ENCODE measurements around the gene TYROBP.
"Not testable (repeated sequence)": the region's sequence is repeated elsewhere in the genome, so short reads cannot be mapped to it uniquely, and the experiment has no call there.

TYROBP gene

GRCh38 chr19:35879068-35879467 lies 29.0 kb downstream of the TYROBP start:
- Mint-ChIP-seq H3K36me3 (peaks cover 9% of the 10 kb centered on the region), H3K27ac (no peak overlapping the region), H3K4me1 (peaks cover 9% of the 10 kb centered on the region), H3K9me3 (no peaks in the 10 kb centered on the region), H3K4me3 (no peak overlapping the region)
- DNase-seq (ENCODE audit: low spot score in 2 of 2) (no peak), ATAC-seq (no peak)

DNA sequence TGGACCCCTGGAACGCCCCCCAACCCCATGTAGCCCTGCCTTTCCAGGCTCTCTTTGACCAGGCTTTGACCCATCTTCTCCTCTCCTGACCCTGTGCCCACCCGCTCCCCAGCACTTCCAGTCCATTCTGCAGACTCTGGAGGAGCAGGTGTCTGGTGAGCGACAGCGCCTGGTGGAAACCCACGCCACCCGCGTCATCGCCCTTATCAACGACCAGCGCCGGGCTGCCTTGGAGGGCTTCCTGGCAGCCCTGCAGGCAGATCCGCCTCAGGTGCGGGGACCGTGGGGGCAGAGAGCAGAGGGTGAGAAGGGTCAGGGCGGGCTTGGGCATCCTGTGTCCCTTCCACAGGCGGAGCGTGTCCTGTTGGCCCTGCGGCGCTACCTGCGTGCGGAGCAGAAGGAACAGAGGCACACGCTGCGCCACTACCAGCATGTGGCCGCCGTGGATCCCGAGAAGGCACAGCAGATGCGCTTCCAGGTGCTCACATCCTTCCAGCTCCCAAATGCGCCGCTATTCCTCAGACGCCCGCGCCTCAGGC lies 33.6 kb downstream of the TYROBP start:
- ATAC-seq (no peak), DNase-seq (ENCODE audit: low spot score in 2 of 2) (no peak)
- Mint-ChIP-seq H3K4me3 (no peak overlapping the region), H3K9me3 (no peaks in the 10 kb centered on the region), H3K4me1 (peaks cover 11% of the 10 kb centered on the region), H3K36me3 (peaks cover 1% of the 10 kb centered on the region), H3K27ac (no peak overlapping the region)

DNA sequence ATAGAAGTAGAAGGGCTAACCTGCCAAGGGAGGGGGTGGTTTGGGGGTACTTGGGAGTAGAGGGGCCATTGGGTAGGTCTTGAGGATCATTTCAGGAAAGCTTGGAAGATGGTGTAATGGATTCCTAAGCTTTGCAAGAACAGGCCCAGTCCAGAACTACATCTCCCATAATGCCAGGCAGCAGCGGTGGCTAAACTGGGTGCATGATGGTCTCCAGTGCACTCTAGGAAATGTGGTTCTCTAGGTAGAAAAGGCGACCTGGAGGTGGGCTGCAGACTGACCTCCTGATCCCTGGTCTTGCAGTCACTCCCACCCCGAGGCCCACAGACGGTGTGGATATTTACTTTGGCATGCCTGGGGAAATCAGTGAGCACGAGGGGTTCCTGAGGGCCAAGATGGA lies 35.9 kb downstream of the TYROBP start:
- Mint-ChIP-seq H3K4me1 (peaks cover 25% of the 10 kb centered on the region), H3K4me3 (no peak overlapping the region), H3K27ac (no peak overlapping the region), H3K9me3 (no peaks in the 10 kb centered on the region), H3K36me3 (no peaks in the 10 kb centered on the region)
- DNase-seq (ENCODE audit: low spot score in 2 of 2) (no peak), ATAC-seq (no peak)

- no peaks in the 10 kb centered on the region for H3K9me3 Mint-ChIP-seq
- ATAC-seq (no peak), DNase-seq (ENCODE audit: low spot score in 2 of 2) (no peak)
- no peaks in the 10 kb centered on the region for H3K36me3 Mint-ChIP-seq
- no peak overlapping the region for H3K27ac Mint-ChIP-seq
- peaks cover 25% of the 10 kb centered on the region for H3K4me1 Mint-ChIP-seq
- no peak overlapping the region for H3K4me3 Mint-ChIP-seq
These were observed 36.5 kb downstream of the TYROBP start for GRCh38 chr19:35871611-35872010.

- Mint-ChIP-seq H3K4me3 (no peak overlapping the region), H3K9me3 (no peaks in the 10 kb centered on the region), H3K27ac (no peak overlapping the region), H3K36me3 (no peaks in the 10 kb centered on the region), H3K4me1 (peaks cover 25% of the 10 kb centered on the region)
- ATAC-seq (no peak), DNase-seq (ENCODE audit: low spot score in 2 of 2) (no peak)
These were observed 37.3 kb downstream of the TYROBP start for GRCh38 chr19:35870798-35871197.

- H3K36me3 Mint-ChIP-seq; H3K9me3 Mint-ChIP-seq; ATAC-seq; DNase-seq (ENCODE audit: low spot score in 2 of 2); H3K27ac Mint-ChIP-seq: not testable (repeated sequence)
- Mint-ChIP-seq H3K4me1 (peaks cover 25% of the 10 kb centered on the region), H3K4me3 (peak overlapping the region; percentile 66)
These were observed 37.9 kb downstream of the TYROBP start for GRCh38 chr19:35870124-35870736.

GRCh38 chr19:35869327-35870123 lies 38.6 kb downstream of the TYROBP start:
- Mint-ChIP-seq H3K27ac (no peak overlapping the region), H3K4me3 (peak overlapping the region; percentile 66), H3K36me3 (no peaks in the 10 kb centered on the region), H3K9me3 (no peaks in the 10 kb centered on the region), H3K4me1 (peaks cover 25% of the 10 kb centered on the region)
- DNase-seq (ENCODE audit: low spot score in 2 of 2) (peak; percentile 65 to 90), ATAC-seq (peak; percentile 89)

- ATAC-seq: no peak
- Mint-ChIP-seq H3K4me1 (peaks cover 25% of the 10 kb centered on the region), H3K4me3 (peak overlapping the region; percentile 66), H3K36me3 (no peaks in the 10 kb centered on the region), H3K9me3 (no peaks in the 10 kb centered on the region), H3K27ac (no peak overlapping the region)
- no peak for DNase-seq (ENCODE audit: low spot score in 2 of 2)
These were observed 39.2 kb downstream of the TYROBP start for GRCh38 chr19:35868823-35869326.

- H3K27ac Mint-ChIP-seq: no peak within 1 kb of the TSS
- ATAC-seq (peak; percentile 79), DNase-seq (ENCODE audit: low spot score in 2 of 2) (peak; percentile 68 to 74)
- H3K4me1 Mint-ChIP-seq: peaks cover 25% of the 10 kb centered on the region
- no peaks in the 10 kb centered on the region for H3K36me3 Mint-ChIP-seq
- peak within 1 kb of the TSS; percentile 66 for H3K4me3 Mint-ChIP-seq
- no peaks in the 10 kb centered on the region for H3K9me3 Mint-ChIP-seq
These were observed 39.8 kb downstream of the TYROBP start, which contains the start of gene APLP1 for GRCh38 chr19:35868172-35868822. APLP1 (plus strand) TSS chr19:35868574; CDS start chr19:35868637, 63 bp downstream.

DNA sequence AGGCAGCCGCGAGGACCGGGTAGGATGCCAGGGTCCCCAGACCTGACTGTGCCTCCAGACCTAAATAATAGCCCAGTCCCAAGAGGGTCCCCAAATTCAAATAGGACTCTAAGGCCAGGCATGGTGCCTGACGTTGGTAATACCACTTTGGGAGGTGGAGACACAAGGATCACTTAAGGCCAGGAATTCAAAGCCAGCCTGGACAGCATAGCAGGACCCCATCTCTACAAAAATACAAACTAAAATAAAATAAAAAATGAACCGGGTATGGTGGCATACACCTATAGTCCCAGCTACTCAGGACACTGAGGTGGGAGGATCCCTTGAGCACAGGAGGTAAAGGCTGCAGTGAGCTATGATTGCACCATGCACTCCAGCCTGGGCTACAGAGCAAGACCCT lies 45.1 kb downstream of the TYROBP start:
- H3K4me1 Mint-ChIP-seq: peaks cover 13% of the 10 kb centered on the region
- ATAC-seq (no peak), DNase-seq (ENCODE audit: low spot score in 2 of 2) (no peak)
- no peaks in the 10 kb centered on the region for H3K36me3 Mint-ChIP-seq
- no peak overlapping the region for H3K4me3 Mint-ChIP-seq
- H3K27ac Mint-ChIP-seq: no peak overlapping the region
- H3K9me3 Mint-ChIP-seq: no peaks in the 10 kb centered on the region

- Mint-ChIP-seq H3K4me1 (peaks cover 8% of the 10 kb centered on the region), H3K27ac (no peak overlapping the region), H3K4me3 (no peak overlapping the region), H3K9me3 (no peaks in the 10 kb centered on the region), H3K36me3 (no peaks in the 10 kb centered on the region)
- DNase-seq (ENCODE audit: low spot score in 2 of 2) (no peak), ATAC-seq (no peak)
These were observed 45.6 kb downstream of the TYROBP start for GRCh38 chr19:35862528-35862927.

GRCh38 chr19:35861640-35862160 lies 46.4 kb downstream of the TYROBP start:
- peaks cover 11% of the 10 kb centered on the region for H3K4me1 Mint-ChIP-seq
- H3K27ac Mint-ChIP-seq: no peak overlapping the region
- DNase-seq (ENCODE audit: low spot score in 2 of 2) (no peak), ATAC-seq (no peak)
- no peaks in the 10 kb centered on the region for H3K36me3 Mint-ChIP-seq
- no peaks in the 10 kb centered on the region for H3K9me3 Mint-ChIP-seq
- no peak overlapping the region for H3K4me3 Mint-ChIP-seq

- Mint-ChIP-seq H3K4me1 (peaks cover 12% of the 10 kb centered on the region), H3K9me3 (no peaks in the 10 kb centered on the region), H3K36me3 (no peaks in the 10 kb centered on the region), H3K27ac (no peak overlapping the region), H3K4me3 (no peak overlapping the region)
- ATAC-seq (no peak), DNase-seq (ENCODE audit: low spot score in 2 of 2) (no peak)
These were observed 47.1 kb downstream of the TYROBP start for GRCh38 chr19:35860818-35861639.

DNA sequence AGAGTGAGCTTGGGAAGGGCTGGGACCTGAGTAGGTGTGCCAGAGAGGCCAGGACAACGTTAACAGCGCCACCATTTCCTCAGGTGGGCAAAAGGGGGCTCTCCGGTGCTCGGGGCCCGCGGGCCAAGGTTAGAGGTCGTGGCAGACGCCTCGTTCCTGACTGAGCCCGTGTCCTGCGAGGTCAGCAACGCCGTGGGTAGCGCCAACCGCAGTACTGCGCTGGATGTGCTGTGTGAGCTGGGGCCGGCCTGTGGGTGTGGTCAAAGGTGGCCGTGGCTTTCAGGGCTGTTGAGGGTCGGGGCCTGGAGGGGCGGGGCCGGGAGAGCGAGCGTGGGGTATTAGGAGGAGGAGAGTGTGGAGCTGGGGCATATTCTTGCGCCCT lies 47.7 kb downstream of the TYROBP start:
- Mint-ChIP-seq H3K4me1 (peaks cover 16% of the 10 kb centered on the region), H3K9me3 (no peaks in the 10 kb centered on the region), H3K27ac (no peak overlapping the region), H3K36me3 (no peaks in the 10 kb centered on the region), H3K4me3 (no peak overlapping the region)
- DNase-seq (ENCODE audit: low spot score in 2 of 2) (no peak), ATAC-seq (no peak)

Measured in stimulated activated effector memory CD8-positive, alpha-beta T cell treated with anti-CD3 and anti-CD28 coated beads, Interleukin-12 subunit alpha, Interleukin-12 subunit beta, amount 100 ng/mL, for 72 hours (primary cell).